Loucy (cell line): ENCODE measurements around the gene GLB1L.

Source experiments
- H2AFZ ChIP-seq: fragments of 200-600 bp; sonication (generic); 2 replicates; pipeline ENCODE4 v1.6.0; 2016; ENCODE audit warnings: antibody characterized with exemption, mild to moderate bottlenecking, low read length, moderate library complexity
- H3F3A ChIP-seq: fragments of 200-600 bp; 2 replicates; pipeline ENCODE4 v1.6.0; 2016; ENCODE audit warnings: antibody characterized with exemption, low read depth, mild to moderate bottlenecking
- H3K27me3 ChIP-seq: fragments of 200-600 bp; sonication (generic); 2 replicates; pipeline ENCODE4 v1.6.1; 2014; ENCODE audit warnings: low read length, mild to moderate bottlenecking; ENCODE audit not compliant: insufficient read depth, poor library complexity, severe bottlenecking
- H3K36me3 ChIP-seq: fragments of 200-600 bp; sonication (generic); 2 replicates; pipeline ENCODE4 v1.6.1; 2016; ENCODE audit warnings: low read length; ENCODE audit not compliant: insufficient read depth
- H3K4me1 ChIP-seq: fragments of 200-600 bp; sonication (generic); 2 replicates; pipeline ENCODE4 v1.5.1; 2014; ENCODE audit warnings: low read length, mild to moderate bottlenecking; ENCODE audit not compliant: insufficient read depth, poor library complexity, severe bottlenecking
- H3K4me2 ChIP-seq: fragments of 200-600 bp; sonication (generic); 2 replicates; pipeline ENCODE4 v1.6.0; 2014; ENCODE audit warnings: antibody characterized with exemption, low read length, low read depth, mild to moderate bottlenecking; ENCODE audit not compliant: poor library complexity, severe bottlenecking
- H3K4me3 ChIP-seq: fragments of 200-600 bp; sonication (generic); 2 replicates; pipeline ENCODE4 v1.5.1; 2014; ENCODE audit warnings: low read length, mild to moderate bottlenecking, mixed read lengths; ENCODE audit not compliant: poor library complexity, severe bottlenecking
- H3K79me2 ChIP-seq: fragments of 200-600 bp; sonication (generic); 2 replicates; pipeline ENCODE4 v1.6.1; 2014; ENCODE audit warnings: low read length; ENCODE audit not compliant: insufficient read depth
- H3K9ac ChIP-seq: fragments of 200-600 bp; sonication (generic); 2 replicates; pipeline ENCODE4 v1.6.0; 2014; ENCODE audit warnings: mild to moderate bottlenecking, low read depth, low read length, moderate library complexity; ENCODE audit not compliant: poor library complexity, severe bottlenecking
- H3K9me2 ChIP-seq: fragments of 200-600 bp; sonication (generic); replicated peaks from 2 replicates; pipeline ENCODE4 v1.6.1; 2016; ENCODE audit warnings: low read depth, low read length, mixed read lengths
- H3K9me3 ChIP-seq: fragments of 200-600 bp; sonication (generic); 2 replicates; pipeline ENCODE4 v1.6.1; 2014; ENCODE audit warnings: mild to moderate bottlenecking, antibody characterized with exemption, low read length, low read depth; ENCODE audit not compliant: insufficient read depth
- H4K20me1 ChIP-seq: fragments of 200-600 bp; sonication (generic); 2 replicates; pipeline ENCODE4 v1.6.0; 2014; ENCODE audit warnings: antibody characterized with exemption, low read length, mild to moderate bottlenecking; ENCODE audit not compliant: insufficient read depth, poor library complexity, severe bottlenecking
- CTCF ChIP-seq: fragments of 200-600 bp; sonication (generic); conservative IDR thresholded peaks from 2 replicates; pipeline ENCODE4 v1.5.1; 2014; ENCODE audit warnings: mild to moderate bottlenecking, antibody characterized with exemption, low read length
- EZH2phosphoT487 ChIP-seq: fragments of 200-600 bp; IDR thresholded peaks from 2 replicates; pipeline ENCODE4 v1.6.1; 2018; ENCODE audit warnings: antibody characterized with exemption, mild to moderate bottlenecking, moderate library complexity, borderline replicate concordance

The GLB1L gene

GRCh38 chr2:219271021-219271420, 25.8 kb upstream of the GLB1L start:
- Histone ChIP-seq H4K20me1 (no peaks in the 10 kb centered on the region), H3F3A (no peaks in the 10 kb centered on the region), H3K9me3 (no peaks in the 10 kb centered on the region), H3K36me3 (no peaks in the 10 kb centered on the region), H2AFZ (no peak overlapping the region), H3K9me2 (no peaks in the 10 kb centered on the region), H3K27me3 (no peaks in the 10 kb centered on the region), H3K4me1 (no peaks in the 10 kb centered on the region), H3K4me2 (no peak overlapping the region), H3K9ac (no peak overlapping the region), H3K79me2 (no peaks in the 10 kb centered on the region), H3K4me3 (no peak overlapping the region)
- TF ChIP-seq EZH2phosphoT487 (no peak), CTCF (no peak)

DNA sequence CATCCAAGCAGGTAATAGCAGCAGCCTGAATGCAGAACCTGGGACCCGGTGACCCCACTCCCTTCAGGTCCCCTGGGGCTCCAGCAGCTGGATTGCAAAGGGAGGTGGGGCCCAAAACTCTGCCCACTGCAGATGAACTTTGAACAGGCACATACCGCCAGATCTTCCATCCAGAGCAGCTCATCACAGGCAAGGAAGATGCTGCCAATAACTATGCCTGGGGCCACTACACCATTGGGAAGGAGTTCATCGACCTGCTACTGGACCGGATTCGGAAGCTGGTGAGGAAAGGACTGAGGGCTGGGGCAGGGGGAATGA, 24.8 kb upstream of the GLB1L start:
- Histone ChIP-seq H3K36me3 (no peaks in the 10 kb centered on the region), H3K79me2 (no peaks in the 10 kb centered on the region), H3K9me2 (no peaks in the 10 kb centered on the region), H3F3A (no peaks in the 10 kb centered on the region), H3K4me3 (no peak overlapping the region), H4K20me1 (no peaks in the 10 kb centered on the region), H3K4me1 (no peaks in the 10 kb centered on the region), H3K9me3 (no peaks in the 10 kb centered on the region), H2AFZ (no peak overlapping the region), H3K9ac (no peak overlapping the region), H3K27me3 (no peaks in the 10 kb centered on the region), H3K4me2 (no peak overlapping the region)
- TF ChIP-seq EZH2phosphoT487, result no peak
- TF ChIP-seq CTCF, result no peak

GRCh38 chr2:219269362-219270054, 24.3 kb upstream of the GLB1L start:
- Histone ChIP-seq H2AFZ (no peak overlapping the region), H3K27me3 (no peaks in the 10 kb centered on the region), H3K79me2 (no peaks in the 10 kb centered on the region), H3K9ac (no peak overlapping the region), H3K9me2 (no peaks in the 10 kb centered on the region), H3K4me2 (no peak overlapping the region), H3F3A (no peaks in the 10 kb centered on the region), H3K9me3 (no peaks in the 10 kb centered on the region), H3K4me1 (no peaks in the 10 kb centered on the region), H3K36me3 (no peaks in the 10 kb centered on the region), H4K20me1 (no peaks in the 10 kb centered on the region), H3K4me3 (no peak overlapping the region)
- no peak for TF ChIP-seq EZH2phosphoT487
- TF ChIP-seq CTCF, result no peak
